Panc1 (cell line): ENCODE results near the gene ETNK2.

ENCODE experiments used
- POLR2AphosphoS5 ChIP-seq: IDR thresholded peaks from 2 replicates; pipeline ENCODE4 v1.6.1; 2012; ENCODE audit warnings: mild to moderate bottlenecking, low read depth, low read length, moderate library complexity
- TCF7L2 ChIP-seq: IDR thresholded peaks from 2 replicates; pipeline ENCODE4 v1.6.1; 2011; ENCODE audit warnings: mild to moderate bottlenecking, low read depth, low read length, inconsistent platforms
- TF ChIP-seq, protein P1 (sequence below): fragments of 450-650 bp; IDR thresholded peaks from 2 replicates; pipeline ENCODE4 v1.5.1; 2017; ENCODE audit warnings: mild to moderate bottlenecking

DNA sequence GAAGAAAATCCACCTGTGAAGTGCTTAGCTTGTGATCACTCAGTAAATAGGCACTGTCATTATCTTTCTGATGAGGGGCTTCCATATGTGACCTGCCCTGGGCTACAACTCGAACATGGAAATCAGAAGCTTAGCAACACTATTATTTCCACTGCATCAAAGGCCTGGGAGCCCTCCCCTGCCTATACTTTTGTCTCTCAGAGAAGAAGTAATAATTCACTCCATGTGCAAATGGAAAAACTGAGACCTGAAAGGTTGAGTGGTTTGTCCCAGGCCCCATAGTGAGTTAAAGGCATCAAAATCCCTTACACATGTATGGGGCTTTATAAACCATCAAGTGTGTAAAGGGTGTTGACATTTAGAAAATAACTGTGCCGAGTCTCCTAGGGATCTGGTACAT lies 58.1 kb downstream of the ETNK2 start:
- TF ChIP-seq, protein P1, sequence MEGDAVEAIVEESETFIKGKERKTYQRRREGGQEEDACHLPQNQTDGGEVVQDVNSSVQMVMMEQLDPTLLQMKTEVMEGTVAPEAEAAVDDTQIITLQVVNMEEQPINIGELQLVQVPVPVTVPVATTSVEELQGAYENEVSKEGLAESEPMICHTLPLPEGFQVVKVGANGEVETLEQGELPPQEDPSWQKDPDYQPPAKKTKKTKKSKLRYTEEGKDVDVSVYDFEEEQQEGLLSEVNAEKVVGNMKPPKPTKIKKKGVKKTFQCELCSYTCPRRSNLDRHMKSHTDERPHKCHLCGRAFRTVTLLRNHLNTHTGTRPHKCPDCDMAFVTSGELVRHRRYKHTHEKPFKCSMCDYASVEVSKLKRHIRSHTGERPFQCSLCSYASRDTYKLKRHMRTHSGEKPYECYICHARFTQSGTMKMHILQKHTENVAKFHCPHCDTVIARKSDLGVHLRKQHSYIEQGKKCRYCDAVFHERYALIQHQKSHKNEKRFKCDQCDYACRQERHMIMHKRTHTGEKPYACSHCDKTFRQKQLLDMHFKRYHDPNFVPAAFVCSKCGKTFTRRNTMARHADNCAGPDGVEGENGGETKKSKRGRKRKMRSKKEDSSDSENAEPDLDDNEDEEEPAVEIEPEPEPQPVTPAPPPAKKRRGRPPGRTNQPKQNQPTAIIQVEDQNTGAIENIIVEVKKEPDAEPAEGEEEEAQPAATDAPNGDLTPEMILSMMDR, result no peak
- no peak for TF ChIP-seq POLR2AphosphoS5
- no peak for TF ChIP-seq TCF7L2
